ACC112 (cell line): ENCODE measurements around the gene PIK3C3.

Source experiments
- H2AFZ ChIP-seq: fragments of 200-600 bp; sonication (generic); one replicate; pipeline ENCODE4 v1.6.0; 2017; ENCODE audit warnings: antibody characterized with exemption, low read length; ENCODE audit not compliant: unreplicated experiment
- H3K27ac ChIP-seq: fragments of 200-600 bp; sonication (generic); 2 replicates; pipeline ENCODE4 v1.5.1; 2014; ENCODE audit warnings: low read depth, mild to moderate bottlenecking, antibody characterized with exemption, low read length, moderate library complexity
- H3K27me3 ChIP-seq: fragments of 200-600 bp; sonication (generic); 2 replicates; pipeline ENCODE4 v1.6.1; 2014; ENCODE audit warnings: mild to moderate bottlenecking, antibody characterized with exemption, low read length, moderate library complexity, mixed read lengths; ENCODE audit not compliant: insufficient read depth
- H3K36me3 ChIP-seq: fragments of 200-600 bp; sonication (generic); 2 replicates; pipeline ENCODE4 v1.6.1; 2016; ENCODE audit warnings: mild to moderate bottlenecking, antibody characterized with exemption, low read length, moderate library complexity, mixed read lengths; ENCODE audit not compliant: insufficient read depth
- H3K4me1 ChIP-seq: fragments of 200-600 bp; sonication (generic); one replicate; pipeline ENCODE4 v1.6.1; 2016; ENCODE audit warnings: low read length, mixed read lengths; ENCODE audit not compliant: insufficient read depth, unreplicated experiment, control insufficient read depth
- H3K4me3 ChIP-seq: fragments of 200-600 bp; sonication (generic); 2 replicates; pipeline ENCODE4 v1.5.1; 2014; ENCODE audit warnings: mild to moderate bottlenecking, low read depth, low read length
- H3K79me2 ChIP-seq: fragments of 200-600 bp; sonication (generic); one replicate; pipeline ENCODE4 v1.6.0; 2016; ENCODE audit warnings: low read length; ENCODE audit not compliant: control insufficient read depth, unreplicated experiment, insufficient read depth

The PIK3C3 gene

GRCh38 chr18:41965634-41966255, 10.7 kb downstream of the PIK3C3 start:
- Histone ChIP-seq H3K27ac (no peak overlapping the region), H3K36me3 (peaks cover 42% of the 10 kb centered on the region), H3K27me3 (no peaks in the 10 kb centered on the region), H3K4me3 (no peak overlapping the region), H2AFZ (no peak overlapping the region), H3K4me1 (no peaks in the 10 kb centered on the region), H3K79me2 (peaks cover 58% of the 10 kb centered on the region)

GRCh38 chr18:41966943-41967342, 11.9 kb downstream of the PIK3C3 start:
- no peak overlapping the region for H2AFZ ChIP-seq
- peaks cover 36% of the 10 kb centered on the region for H3K36me3 ChIP-seq
- no peak overlapping the region for H3K27ac ChIP-seq
- H3K4me1 ChIP-seq: no peaks in the 10 kb centered on the region
- H3K27me3 ChIP-seq: no peaks in the 10 kb centered on the region
- H3K79me2 ChIP-seq: peaks cover 47% of the 10 kb centered on the region
- no peak overlapping the region for H3K4me3 ChIP-seq

GRCh38 chr18:41967680-41968079, 12.6 kb downstream of the PIK3C3 start:
- Histone ChIP-seq H2AFZ (no peak overlapping the region), H3K4me3 (no peak overlapping the region), H3K79me2 (peaks cover 47% of the 10 kb centered on the region), H3K4me1 (no peaks in the 10 kb centered on the region), H3K27ac (no peak overlapping the region), H3K27me3 (no peaks in the 10 kb centered on the region), H3K36me3 (peaks cover 31% of the 10 kb centered on the region)

- Histone ChIP-seq H2AFZ (no peak overlapping the region), H3K27me3 (no peaks in the 10 kb centered on the region), H3K79me2 (peaks cover 43% of the 10 kb centered on the region), H3K27ac (no peak overlapping the region), H3K4me3 (no peak overlapping the region), H3K36me3 (peaks cover 26% of the 10 kb centered on the region), H3K4me1 (no peaks in the 10 kb centered on the region)
Observed at GRCh38 chr18:41969881-41970280, 14.8 kb downstream of the PIK3C3 start.

- Histone ChIP-seq H3K27me3 (no peaks in the 10 kb centered on the region), H3K27ac (no peak overlapping the region), H3K79me2 (peaks cover 23% of the 10 kb centered on the region), H3K4me1 (no peaks in the 10 kb centered on the region), H3K4me3 (no peak overlapping the region), H2AFZ (no peak overlapping the region), H3K36me3 (peaks cover 22% of the 10 kb centered on the region)
Observed at GRCh38 chr18:41972067-41972925, 17.3 kb downstream of the PIK3C3 start.

- Histone ChIP-seq H3K36me3 (peaks cover 17% of the 10 kb centered on the region), H3K4me1 (no peaks in the 10 kb centered on the region), H3K27me3 (no peaks in the 10 kb centered on the region), H3K4me3 (no peak overlapping the region), H3K27ac (no peak overlapping the region), H3K79me2 (peaks cover 17% of the 10 kb centered on the region), H2AFZ (no peak overlapping the region)
Observed at GRCh38 chr18:41973983-41974382, 18.9 kb downstream of the PIK3C3 start.

GRCh38 chr18:41974796-41975201, 19.8 kb downstream of the PIK3C3 start:
- no peak overlapping the region for H3K4me3 ChIP-seq
- H3K36me3 ChIP-seq: peaks cover 14% of the 10 kb centered on the region
- H3K27ac ChIP-seq: no peak overlapping the region
- peaks cover 14% of the 10 kb centered on the region for H3K79me2 ChIP-seq
- no peak overlapping the region for H2AFZ ChIP-seq
- H3K4me1 ChIP-seq: no peaks in the 10 kb centered on the region
- H3K27me3 ChIP-seq: no peaks in the 10 kb centered on the region

- Histone ChIP-seq H2AFZ (no peak overlapping the region), H3K79me2 (peaks cover 14% of the 10 kb centered on the region), H3K27me3 (no peaks in the 10 kb centered on the region), H3K36me3 (peaks cover 10% of the 10 kb centered on the region), H3K4me3 (no peak overlapping the region), H3K4me1 (no peaks in the 10 kb centered on the region), H3K27ac (no peak overlapping the region)
Observed at GRCh38 chr18:41975284-41975683, 20.2 kb downstream of the PIK3C3 start.

- Histone ChIP-seq H3K36me3 (peaks cover 8% of the 10 kb centered on the region), H3K27me3 (no peaks in the 10 kb centered on the region), H3K4me1 (peaks cover 4% of the 10 kb centered on the region), H2AFZ (no peak overlapping the region), H3K79me2 (peaks cover 14% of the 10 kb centered on the region), H3K27ac (no peak overlapping the region), H3K4me3 (no peak overlapping the region)
Observed at GRCh38 chr18:41977233-41977632, 22.2 kb downstream of the PIK3C3 start.

- peaks cover 6% of the 10 kb centered on the region for H3K79me2 ChIP-seq
- H2AFZ ChIP-seq: no peak overlapping the region
- no peaks in the 10 kb centered on the region for H3K27me3 ChIP-seq
- peaks cover 13% of the 10 kb centered on the region for H3K4me1 ChIP-seq
- H3K4me3 ChIP-seq: no peak overlapping the region
- peaks cover 21% of the 10 kb centered on the region for H3K36me3 ChIP-seq
- no peak overlapping the region for H3K27ac ChIP-seq
Observed at GRCh38 chr18:41982942-41983660, 28.1 kb downstream of the PIK3C3 start.
